Transverse colon (tissue), 3 donors: ENCODE measurements around the gene PSTPIP2.

Experiments used
- CTCF ChIP-seq, 5 experiments: fragments of 200-600 bp in 3 of 5; fragments of 450-650 bp in 2 of 5; sonication (generic) in 3 of 5; IDR thresholded peaks; 1 replicate in 2 of 5; 2 replicates in 3 of 5; pipeline ENCODE4 v1.5.1; 2016 to 2017; ENCODE audit warnings: antibody characterized with exemption in 5 of 5, inconsistent platforms in 3 of 5, mild to moderate bottlenecking in 2 of 5, moderate library complexity in 1 of 5
- POLR2A ChIP-seq: fragments of 450-650 bp; IDR thresholded peaks from one replicate; pipeline ENCODE4 v1.6.1; 2016; ENCODE audit warnings: antibody characterized with exemption, mild to moderate bottlenecking, moderate library complexity

GRCh38 chr18:46028536-46028891, 43.5 kb downstream of the PSTPIP2 start:
- TF ChIP-seq POLR2A: no peak
- TF ChIP-seq CTCF (IDR thresholded peaks at IDR 0.05): no peak
